SK-N-MC (cell line): ENCODE results near the gene SIRPB1.
"Not testable (repeated sequence)": the region's sequence is repeated elsewhere in the genome, so short reads cannot be mapped to it uniquely, and the experiment has no call there.

Experiments
- DNase-seq: peaks from one replicate; pipeline ENCODE4 v3.0.0-alpha.2; 2011; ENCODE audit warnings: low read depth, low spot score
- H3K27ac ChIP-seq: fragments of 200-600 bp; sonication (generic); 2 replicates; pipeline ENCODE4 v1.5.1; 2016; ENCODE audit warnings: mixed run types
- H3K36me3 ChIP-seq: fragments of 200-600 bp; sonication (generic); 2 replicates; pipeline ENCODE4 v1.6.1; 2017; ENCODE audit warnings: antibody characterized with exemption, low read length, mixed read lengths; ENCODE audit not compliant: insufficient read depth
- H3K4me3 ChIP-seq: fragments of 200-600 bp; sonication (generic); 2 replicates; pipeline ENCODE4 v1.5.1; 2016
- H3K9ac ChIP-seq: fragments of 200-600 bp; sonication (generic); 2 replicates; pipeline ENCODE4 v1.8.0; 2017; ENCODE audit warnings: mixed run types, mixed read lengths; ENCODE audit not compliant: insufficient read length
- H3K9me3 ChIP-seq: fragments of 200-600 bp; sonication (generic); 2 replicates; pipeline ENCODE4 v1.6.1; 2017; ENCODE audit warnings: low read depth, mild to moderate bottlenecking, antibody characterized with exemption, low read length, moderate library complexity, mixed read lengths
- EZH2 ChIP-seq: fragments of 200-600 bp; sonication (generic); IDR thresholded peaks from one replicate; pipeline ENCODE4 v1.6.1; 2017; ENCODE audit warnings: antibody characterized with exemption
- FOXP2 ChIP-seq: optimal IDR thresholded peaks from 2 replicates; pipeline ENCODE3; 2011; ENCODE audit warnings: mild to moderate bottlenecking, moderate library complexity; ENCODE audit not compliant: insufficient read depth; ENCODE audit errors: extremely low read length, control extremely low read depth
- POLR2AphosphoS5 ChIP-seq: IDR thresholded peaks from 2 replicates; pipeline ENCODE4 v1.6.1; 2012; ENCODE audit warnings: mild to moderate bottlenecking, low read depth, low read length, borderline replicate concordance

SIRPB1 gene

DNA sequence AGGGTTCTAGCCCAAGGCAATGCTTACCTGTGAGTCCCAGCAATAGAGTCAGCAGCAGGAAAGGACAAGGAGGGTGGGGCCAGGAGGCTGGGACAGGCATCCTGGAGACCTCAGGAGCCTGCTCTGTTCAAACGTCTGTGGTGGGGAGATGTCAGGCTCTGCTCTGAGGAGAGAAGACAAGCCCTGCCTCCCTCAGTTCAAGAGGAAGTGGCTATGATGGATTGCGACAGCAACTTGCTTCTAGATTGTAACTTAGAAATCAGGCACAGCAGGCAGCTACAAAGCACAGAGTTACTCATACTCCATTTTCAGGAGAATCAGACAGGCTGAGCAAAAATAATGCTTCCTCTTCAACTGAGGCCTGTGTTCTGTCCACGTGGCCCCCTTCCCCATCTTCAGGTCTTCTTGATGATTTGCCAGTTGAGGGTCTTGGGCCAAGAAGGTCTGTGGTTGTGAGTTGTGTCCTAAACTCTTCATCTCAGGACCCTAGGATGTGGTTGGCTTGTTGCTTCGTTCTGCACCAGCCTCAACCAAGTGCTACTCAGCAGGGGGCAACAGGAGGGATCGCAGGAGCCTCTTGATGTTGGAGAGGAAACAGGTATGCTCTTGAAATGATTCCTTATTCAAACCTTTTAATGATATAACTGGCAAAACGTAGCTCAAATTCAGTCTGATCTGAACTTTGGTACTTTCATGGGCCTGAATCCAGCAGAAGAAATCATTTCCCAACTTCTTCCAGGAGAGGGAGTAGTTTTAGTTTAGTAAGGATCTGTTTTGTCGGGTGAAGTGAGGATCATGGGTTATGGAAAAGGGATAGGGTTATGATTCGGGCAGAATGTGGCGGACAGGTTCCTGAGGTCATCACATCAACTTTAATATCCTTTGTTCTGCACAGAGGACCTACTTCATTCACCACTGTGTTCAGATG, 31.0 kb downstream of the SIRPB1 start:
- TF ChIP-seq FOXP2 (no peak), POLR2AphosphoS5 (no peak), EZH2 (no peak)
- H3K4me3 ChIP-seq = no peak overlapping the region
- DNase-seq = no peak
- no peaks in the 10 kb centered on the region for H3K36me3 ChIP-seq
- no peak overlapping the region for H3K9ac ChIP-seq
- no peaks in the 10 kb centered on the region for H3K9me3 ChIP-seq
- no peak overlapping the region for H3K27ac ChIP-seq

DNA sequence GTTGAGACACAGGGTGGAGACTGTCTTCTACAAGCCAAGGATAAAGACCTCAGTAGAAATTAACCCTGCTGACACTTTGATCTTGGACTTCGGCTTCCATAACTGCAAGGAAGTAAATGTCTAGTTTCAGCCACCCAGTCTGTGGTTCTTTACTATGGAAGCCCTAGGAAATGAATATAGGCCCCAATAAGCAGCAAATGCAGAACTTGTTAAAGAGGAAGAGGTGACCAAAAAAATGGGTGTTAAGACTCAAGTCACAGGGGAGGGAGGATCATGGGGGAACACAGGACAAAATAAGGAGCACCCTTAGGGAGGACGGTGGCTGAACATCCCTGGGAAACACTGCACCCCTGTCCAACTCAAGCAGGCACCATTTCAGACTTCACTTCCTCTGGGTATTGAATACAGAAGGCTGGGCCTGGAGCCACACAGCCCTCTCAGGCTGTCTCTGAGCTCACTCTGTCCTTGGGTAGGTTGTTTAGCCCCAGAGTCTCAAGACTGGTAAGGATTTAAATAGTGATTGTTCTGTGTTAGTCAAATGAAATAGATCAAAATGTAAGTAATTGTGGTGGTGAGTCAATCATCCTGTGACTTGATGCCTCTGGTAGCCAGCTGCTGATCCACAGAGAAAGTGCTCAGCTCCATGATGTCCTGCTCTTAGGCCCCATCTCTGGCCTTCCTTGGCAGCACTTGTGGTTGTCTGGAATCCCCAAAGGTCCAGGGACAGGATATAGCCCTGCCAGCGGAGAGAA, 31.9 kb downstream of the SIRPB1 start:
- Histone ChIP-seq H3K27ac (no peak overlapping the region), H3K9ac (no peak overlapping the region), H3K9me3 (no peaks in the 10 kb centered on the region), H3K4me3 (no peak overlapping the region), H3K36me3 (no peaks in the 10 kb centered on the region)
- no peak for DNase-seq
- no peak for TF ChIP-seq POLR2AphosphoS5
- TF ChIP-seq FOXP2 = no peak

DNA sequence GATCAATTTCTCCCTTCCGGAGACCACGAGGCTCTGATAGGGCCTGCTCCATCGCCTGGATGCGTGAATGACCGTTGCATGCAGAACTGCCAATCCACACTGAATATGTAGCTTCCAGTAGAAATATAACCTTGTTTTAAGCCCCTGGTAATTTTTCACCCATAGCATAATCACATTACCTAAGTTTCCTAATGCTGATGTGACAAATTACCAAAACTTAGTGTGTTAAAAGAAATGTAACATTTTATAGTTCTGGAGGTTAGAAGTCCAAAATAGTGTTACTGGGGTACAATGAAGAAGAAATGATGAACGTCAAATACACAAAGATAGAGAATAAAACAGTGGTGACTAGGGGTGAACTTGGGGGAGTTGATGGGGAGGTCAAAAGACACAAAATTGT, 40.3 kb downstream of the SIRPB1 start:
- TF ChIP-seq POLR2AphosphoS5 (no peak), FOXP2 (no peak), EZH2 (no peak)
- no peak overlapping the region for H3K4me3 ChIP-seq
- H3K27ac ChIP-seq = no peak overlapping the region
- H3K9me3 ChIP-seq = no peaks in the 10 kb centered on the region
- H3K9ac ChIP-seq = no peak overlapping the region
- no peak for DNase-seq
- no peaks in the 10 kb centered on the region for H3K36me3 ChIP-seq

DNA sequence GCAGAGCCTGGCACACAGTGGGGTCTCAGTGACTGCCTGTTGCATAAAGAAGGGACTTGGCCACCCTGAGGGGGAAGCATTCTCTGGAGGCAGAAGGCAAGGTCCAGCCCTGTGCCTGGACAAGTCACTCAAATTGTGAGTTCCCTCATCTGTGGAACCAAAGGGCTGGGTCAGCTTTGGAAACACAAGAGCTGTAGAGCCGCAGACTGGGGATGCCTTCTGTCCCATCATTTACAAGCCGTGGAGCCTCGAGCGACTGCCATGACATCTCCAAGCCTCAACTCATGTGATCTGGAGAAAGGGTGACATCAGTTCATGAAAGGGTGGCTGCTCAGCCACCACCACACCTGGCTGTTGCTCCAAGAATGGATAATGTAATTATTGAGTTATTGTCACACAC, 41.9 kb downstream of the SIRPB1 start:
- TF ChIP-seq POLR2AphosphoS5 = no peak
- TF ChIP-seq EZH2 = no peak
- no peak for TF ChIP-seq FOXP2
- H3K27ac ChIP-seq = no peak overlapping the region
- no peak overlapping the region for H3K4me3 ChIP-seq
- no peaks in the 10 kb centered on the region for H3K36me3 ChIP-seq
- H3K9ac ChIP-seq = no peak overlapping the region
- no peak for DNase-seq
- no peaks in the 10 kb centered on the region for H3K9me3 ChIP-seq

DNA sequence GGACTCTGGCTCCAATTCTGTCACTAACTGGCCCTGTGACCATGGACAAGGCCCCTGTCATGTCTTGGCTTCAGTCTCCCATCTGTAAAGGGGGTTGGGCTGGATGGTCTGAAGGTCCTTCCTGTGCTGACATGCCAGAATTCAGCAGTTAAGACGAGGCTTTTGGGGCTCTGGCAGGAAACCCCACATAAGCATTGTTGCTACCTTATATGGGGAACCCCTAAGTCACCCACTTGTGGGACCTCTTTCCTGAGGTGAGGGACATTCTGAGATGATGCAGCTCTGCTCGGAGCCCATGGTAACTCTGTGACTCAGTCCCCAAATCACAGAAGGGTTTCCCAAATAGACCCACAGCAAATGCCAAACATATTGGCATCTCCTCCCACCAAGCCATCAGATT, 42.5 kb downstream of the SIRPB1 start:
- H3K9me3 ChIP-seq, DNase-seq, H3K27ac ChIP-seq, H3K4me3 ChIP-seq, H3K9ac ChIP-seq, H3K36me3 ChIP-seq: not testable (repeated sequence)

DNA sequence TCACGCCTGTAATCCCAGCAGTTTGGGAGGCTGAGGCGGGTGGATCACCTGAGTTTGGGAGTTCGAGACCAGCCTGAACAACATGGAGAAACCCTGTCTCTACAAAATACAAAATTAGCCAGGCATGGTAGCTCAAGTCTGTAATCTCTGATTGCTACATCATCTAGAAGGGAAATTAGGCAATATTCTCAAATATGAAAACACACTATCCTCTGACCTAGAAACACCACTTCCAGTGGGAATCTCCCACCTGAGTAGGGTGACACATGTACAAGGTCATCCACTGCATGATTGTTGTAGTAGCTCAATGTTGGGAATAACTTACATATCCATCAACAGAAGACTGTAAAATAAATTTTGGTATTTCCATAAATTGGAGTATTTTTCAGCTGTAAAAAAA, 43.2 kb downstream of the SIRPB1 start:
- no peaks in the 10 kb centered on the region for H3K9me3 ChIP-seq
- H3K9ac ChIP-seq = no peak overlapping the region
- TF ChIP-seq POLR2AphosphoS5 (no peak), FOXP2 (no peak), EZH2 (no peak)
- H3K36me3 ChIP-seq = no peaks in the 10 kb centered on the region
- no peak overlapping the region for H3K4me3 ChIP-seq
- no peak for DNase-seq
- no peak overlapping the region for H3K27ac ChIP-seq

DNA sequence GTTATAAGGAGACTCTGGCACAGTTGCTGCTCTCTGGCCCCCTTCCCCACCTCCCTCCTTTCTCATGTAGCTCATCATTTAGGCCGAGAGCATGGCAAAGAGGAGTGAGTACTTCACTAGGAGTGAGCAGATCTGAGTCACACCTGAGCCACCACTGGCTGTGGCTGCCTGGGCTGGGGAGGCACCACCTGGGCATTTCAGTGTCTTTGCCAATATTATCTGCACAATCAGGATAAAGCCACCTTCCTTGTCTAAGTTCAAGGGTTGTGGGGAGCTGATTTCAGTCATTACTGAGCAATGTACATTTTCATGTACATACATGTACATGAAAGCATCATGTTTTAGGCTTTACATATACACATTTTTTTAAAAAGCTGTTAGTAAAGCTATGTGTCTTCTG, 43.8 kb downstream of the SIRPB1 start:
- H3K9me3 ChIP-seq, DNase-seq, H3K27ac ChIP-seq, H3K36me3 ChIP-seq, H3K4me3 ChIP-seq, H3K9ac ChIP-seq: not testable (repeated sequence)

DNA sequence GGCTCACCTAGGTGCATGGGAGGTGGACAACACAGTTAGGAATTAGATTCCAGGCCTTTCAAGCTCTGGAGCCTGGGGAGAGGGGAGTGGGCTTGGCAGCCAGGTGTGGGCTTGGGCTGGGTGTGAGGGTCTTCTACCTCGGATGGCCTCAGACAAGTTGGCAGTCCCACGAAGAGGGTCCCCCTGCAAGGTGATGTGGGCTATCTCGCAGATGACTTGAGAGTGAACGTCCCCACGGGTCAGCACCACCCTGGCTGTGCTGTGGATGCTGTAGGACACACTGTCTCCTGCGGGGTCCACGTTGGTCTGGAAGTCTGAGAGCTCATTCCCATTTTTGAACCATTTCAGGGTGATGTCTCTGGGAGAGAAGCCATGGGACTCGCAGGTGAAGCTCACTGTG, 48.2 kb downstream of the SIRPB1 start:
- H3K27ac ChIP-seq = not testable (repeated sequence)

More for the DNA sequence above, 48.2 kb downstream of the SIRPB1 start:
- not testable (repeated sequence) for H3K36me3 ChIP-seq, DNase-seq, H3K9me3 ChIP-seq, H3K9ac ChIP-seq, H3K4me3 ChIP-seq
